Transverse colon (tissue), 4 donors: ENCODE measurements around the gene RNF38.

ENCODE experiments used
- CTCF ChIP-seq, 5 experiments: fragments of 200-600 bp in 3 of 5; fragments of 450-650 bp in 2 of 5; sonication (generic) in 3 of 5; IDR thresholded peaks; 1 replicate in 2 of 5; 2 replicates in 3 of 5; pipeline ENCODE4 v1.5.1; 2016 to 2017; ENCODE audit warnings: antibody characterized with exemption in 5 of 5, inconsistent platforms in 3 of 5, mild to moderate bottlenecking in 2 of 5, moderate library complexity in 1 of 5
- POLR2A ChIP-seq: fragments of 450-650 bp; IDR thresholded peaks from one replicate; pipeline ENCODE4 v1.6.1; 2016; ENCODE audit warnings: antibody characterized with exemption, mild to moderate bottlenecking, moderate library complexity
- POLR2AphosphoS5 ChIP-seq, 3 donors: sonication (generic); formaldehyde crosslinking; IDR thresholded peaks; one replicate each; pipeline ENCODE4 v1.6.1; 2016; ENCODE audit warnings: antibody characterized with exemption in 3 of 3

DNA sequence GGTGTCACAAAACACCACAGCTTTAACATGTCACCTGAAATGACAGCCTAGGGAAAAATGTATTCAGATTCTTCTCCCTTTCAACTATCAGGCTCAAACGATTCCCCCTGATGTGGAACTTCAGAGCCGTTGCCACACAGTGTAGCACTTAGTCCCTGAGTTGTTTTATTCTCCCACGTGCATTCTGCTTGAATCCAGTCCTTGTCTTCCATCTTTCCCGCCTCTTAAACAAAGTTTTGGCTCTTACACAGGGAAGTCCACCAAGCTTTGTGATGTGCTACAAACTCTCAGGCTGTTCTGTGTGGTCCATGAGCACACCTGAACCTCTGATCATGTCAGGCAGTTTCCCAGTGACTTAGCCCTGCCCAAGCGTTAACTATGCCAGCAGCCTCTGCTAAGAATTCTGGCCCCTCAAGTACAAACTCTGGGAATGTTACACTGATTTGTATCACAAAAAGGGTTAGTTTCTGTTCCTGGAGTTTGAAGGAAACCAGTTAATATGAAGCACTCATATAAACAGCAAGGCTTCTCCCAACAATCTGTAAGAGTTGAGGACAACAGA is 45.8 kb upstream of the RNF38 start:
- TF ChIP-seq POLR2AphosphoS5 (IDR thresholded peaks at IDR 0.05) (no peak), CTCF (IDR thresholded peaks at IDR 0.05) (no peak), POLR2A (no peak)
